NCI-H524 (cell line): ENCODE results near the gene GGA2.
"Not testable (repeated sequence)": the region's sequence is repeated elsewhere in the genome, so short reads cannot be mapped to it uniquely, and the experiment has no call there.

Source experiments
- DNase-seq, 2 experiments: peaks; one replicate each; lab custom pipeline; 2025; lab: John Stamatoyannopoulos, UW

The GGA2 gene, protein sequence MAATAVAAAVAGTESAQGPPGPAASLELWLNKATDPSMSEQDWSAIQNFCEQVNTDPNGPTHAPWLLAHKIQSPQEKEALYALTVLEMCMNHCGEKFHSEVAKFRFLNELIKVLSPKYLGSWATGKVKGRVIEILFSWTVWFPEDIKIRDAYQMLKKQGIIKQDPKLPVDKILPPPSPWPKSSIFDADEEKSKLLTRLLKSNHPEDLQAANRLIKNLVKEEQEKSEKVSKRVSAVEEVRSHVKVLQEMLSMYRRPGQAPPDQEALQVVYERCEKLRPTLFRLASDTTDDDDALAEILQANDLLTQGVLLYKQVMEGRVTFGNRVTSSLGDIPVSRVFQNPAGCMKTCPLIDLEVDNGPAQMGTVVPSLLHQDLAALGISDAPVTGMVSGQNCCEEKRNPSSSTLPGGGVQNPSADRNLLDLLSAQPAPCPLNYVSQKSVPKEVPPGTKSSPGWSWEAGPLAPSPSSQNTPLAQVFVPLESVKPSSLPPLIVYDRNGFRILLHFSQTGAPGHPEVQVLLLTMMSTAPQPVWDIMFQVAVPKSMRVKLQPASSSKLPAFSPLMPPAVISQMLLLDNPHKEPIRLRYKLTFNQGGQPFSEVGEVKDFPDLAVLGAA

DNA sequence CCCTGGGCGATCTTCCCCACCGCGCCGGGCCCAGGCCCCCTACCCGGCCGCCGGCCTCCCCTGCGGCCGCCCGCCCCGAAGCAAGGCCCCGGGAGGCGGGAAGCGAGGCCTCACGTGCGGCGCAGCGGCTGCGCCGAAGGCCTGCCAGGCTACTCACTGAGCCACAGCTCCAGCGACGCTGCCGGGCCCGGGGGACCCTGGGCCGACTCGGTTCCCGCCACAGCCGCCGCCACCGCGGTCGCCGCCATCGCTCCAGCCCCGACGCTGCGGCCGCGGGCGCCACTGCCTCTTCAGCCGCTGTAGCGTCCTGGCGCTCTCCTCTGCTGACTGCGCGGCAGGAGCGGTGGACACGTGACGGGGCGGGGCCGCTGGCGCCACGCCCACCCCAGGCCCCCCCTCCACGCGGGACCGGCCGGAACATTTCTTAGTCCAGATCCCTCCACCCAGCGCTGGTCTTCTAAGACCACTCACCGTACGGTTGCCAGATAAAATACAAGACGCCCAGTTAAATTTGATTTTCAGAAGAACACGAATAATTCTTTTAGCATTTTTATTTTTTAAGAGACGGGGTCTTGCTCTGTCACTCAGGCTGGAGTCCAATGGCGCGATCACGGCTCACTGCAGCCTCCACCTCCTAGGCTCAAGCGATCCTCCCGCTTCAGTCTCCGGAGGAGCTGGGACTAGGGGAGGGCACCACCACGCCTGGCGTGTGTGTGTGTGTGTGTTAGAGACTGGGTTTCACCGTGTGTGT is at the start of gene GGA2:
Gene GGA2 (minus strand): TSS at position 331 of the 751 bp plus-strand sequence. CDS start 83 bp downstream, at position 248.
- peak; percentile 52 to 80 for DNase-seq

- DNase-seq, result peak in 1 of 2 experiments; percentile 18
Observed at GRCh38 chr16:23557779-23558702, 47.7 kb upstream of the GGA2 start.

DNA sequence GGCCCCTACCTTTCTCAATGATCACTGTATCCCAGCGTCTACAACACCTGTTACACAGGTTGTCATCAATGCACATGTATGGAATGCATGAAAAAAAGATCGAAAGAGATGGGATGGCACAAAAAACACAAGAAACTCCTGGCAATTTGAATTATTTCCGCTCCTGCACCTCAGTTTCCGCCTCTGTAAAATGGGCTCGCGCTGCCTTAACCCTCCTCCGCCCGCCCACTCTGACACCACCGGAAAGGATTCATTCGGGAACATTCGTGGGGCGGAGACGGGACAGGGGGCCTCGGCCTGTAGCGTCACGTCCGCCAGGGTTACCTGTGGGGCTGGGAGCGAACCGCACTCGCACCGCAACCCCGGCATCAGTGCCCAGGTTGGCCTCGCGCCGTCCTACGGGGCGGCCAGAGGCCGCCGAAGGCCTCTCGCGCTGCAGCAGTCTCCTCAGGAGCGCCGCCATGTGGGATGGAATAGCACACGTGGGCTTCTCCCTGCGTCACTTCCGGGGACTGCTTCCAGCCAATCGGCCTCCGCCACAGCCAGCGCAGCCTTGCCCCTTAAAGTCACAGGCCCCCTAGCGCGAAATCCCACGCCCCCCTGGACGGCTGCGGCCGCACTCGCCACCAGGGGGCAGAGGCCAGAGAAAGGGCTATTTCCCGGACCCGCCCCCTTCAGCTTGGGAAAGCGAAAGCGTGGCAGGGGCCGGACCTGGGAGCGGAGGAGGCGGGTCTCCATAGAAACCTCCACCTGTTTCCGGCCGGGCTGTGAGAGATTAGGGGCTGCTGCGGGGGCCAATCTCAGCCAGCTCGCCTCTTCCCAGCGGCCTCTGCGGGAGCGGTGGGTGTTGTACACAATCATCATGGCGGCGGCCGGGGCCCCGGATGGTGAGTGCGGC is 46.8 kb upstream of the GGA2 start, which contains the start of the genes EARS2 and UBFD1:
Gene EARS2 (minus strand): TSS at position 470 of the 898 bp plus-strand sequence. CDS start 7 bp downstream, at position 463.
Gene UBFD1 (plus strand): TSS at position 847 of the 898 bp plus-strand sequence. CDS start 16 bp downstream, at position 863.
- DNase-seq, result peak; percentile 99

DNA sequence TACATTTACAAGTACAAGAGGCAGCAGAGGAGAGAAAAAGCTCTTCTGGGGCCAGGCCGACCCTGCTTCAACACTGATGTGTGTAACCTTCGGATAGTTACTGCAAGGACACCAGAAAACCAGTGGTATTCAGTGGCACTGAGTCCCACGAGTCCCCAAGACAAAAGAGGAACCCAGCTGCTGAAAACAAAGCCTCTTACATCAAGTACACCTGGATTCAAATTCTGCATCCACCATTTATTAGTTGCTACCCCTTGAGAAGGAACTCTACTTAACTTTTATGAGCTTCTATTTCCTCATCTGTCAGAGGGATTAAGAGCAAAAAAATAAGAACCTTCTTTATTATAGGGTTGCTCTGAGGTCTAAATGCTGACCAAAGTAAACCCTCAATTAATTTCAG is 44.2 kb upstream of the GGA2 start:
- no peak for DNase-seq

DNA sequence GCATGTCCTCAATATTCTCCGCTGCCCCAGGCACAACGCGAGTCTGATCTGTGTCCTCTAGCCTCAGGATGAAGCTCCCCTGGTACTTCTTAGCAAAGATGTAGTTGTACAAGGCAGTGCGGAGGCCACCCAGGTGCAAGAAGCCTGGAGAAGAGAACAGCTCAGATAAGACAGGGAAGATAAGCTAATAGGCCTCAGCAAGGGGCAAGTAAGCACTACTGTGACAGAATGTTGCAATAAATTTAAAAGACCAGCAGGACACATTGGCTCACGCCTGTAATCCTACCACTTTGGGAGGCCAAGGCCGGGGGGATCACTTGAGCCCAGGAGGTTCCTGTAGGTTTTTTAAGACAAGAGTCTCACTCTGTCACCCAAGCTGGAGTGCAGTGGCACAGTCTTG is 41.9 kb upstream of the GGA2 start:
- DNase-seq, result no peak

- DNase-seq, result no peak
Observed at GRCh38 chr16:23549938-23550337, 39.6 kb upstream of the GGA2 start.

GRCh38 chr16:23544436-23544835 is 34.1 kb upstream of the GGA2 start:
- DNase-seq, result no peak

DNA sequence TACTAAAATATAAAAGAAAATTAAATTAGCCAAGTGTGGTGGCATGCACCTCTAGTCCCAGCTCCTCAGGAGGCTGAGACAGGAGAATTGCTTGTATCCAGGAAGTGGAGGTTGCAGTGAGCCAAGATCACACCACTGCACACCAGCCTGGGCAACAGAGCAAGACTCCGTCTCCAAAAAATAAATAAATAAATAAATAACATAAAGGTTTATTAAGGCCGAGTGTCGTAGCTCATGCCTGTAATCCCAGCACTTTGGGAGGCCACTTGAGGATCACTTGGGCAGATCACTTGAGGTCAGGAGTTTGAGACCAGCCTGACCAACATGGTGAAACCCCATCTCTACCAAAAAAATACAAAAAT is 30.5 kb upstream of the GGA2 start:
- DNase-seq, result not testable (repeated sequence)

DNA sequence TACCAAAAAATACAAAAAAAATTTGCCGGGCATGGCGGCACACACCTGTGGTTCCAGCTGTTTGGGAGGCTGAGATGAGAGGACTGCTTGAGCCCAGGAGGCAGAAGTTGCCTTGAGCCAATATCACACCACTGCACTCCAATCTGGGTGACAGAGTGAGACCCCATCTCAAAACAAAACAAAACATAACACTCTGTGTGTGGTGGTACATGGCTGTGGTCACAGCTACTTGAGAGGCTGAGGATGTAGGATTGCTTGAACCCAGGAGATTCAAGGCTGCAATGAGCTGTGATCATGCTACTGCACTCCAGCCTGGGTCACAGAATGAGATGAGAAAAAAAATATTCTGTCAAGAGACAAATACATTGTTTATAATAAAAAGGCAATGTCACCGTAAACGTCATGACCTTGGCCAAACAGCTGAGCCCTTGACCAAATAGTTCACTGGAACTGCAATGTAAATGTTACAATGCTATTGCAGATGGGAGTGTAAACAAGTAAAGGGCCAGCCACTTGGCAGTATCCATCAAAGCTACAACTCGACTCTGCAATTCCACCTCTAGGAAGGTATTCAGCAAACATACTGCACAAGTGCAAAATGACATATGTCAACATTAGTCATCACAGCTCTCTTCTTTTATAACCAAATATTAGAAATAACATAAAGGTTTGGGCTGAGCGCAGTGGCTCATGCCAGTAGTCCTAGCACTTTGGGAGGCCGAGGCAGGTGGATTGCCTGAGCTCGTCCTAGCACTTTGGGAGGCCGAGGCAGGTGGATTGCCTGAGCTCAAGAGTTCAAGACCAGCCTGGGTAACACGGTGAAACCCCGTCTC is 29.9 kb upstream of the GGA2 start:
- DNase-seq, result no peak

- DNase-seq, result no peak
Observed at GRCh38 chr16:23538919-23539278, 28.6 kb upstream of the GGA2 start.

GRCh38 chr16:23537390-23537789 is 27.1 kb upstream of the GGA2 start:
- DNase-seq, result no peak

DNA sequence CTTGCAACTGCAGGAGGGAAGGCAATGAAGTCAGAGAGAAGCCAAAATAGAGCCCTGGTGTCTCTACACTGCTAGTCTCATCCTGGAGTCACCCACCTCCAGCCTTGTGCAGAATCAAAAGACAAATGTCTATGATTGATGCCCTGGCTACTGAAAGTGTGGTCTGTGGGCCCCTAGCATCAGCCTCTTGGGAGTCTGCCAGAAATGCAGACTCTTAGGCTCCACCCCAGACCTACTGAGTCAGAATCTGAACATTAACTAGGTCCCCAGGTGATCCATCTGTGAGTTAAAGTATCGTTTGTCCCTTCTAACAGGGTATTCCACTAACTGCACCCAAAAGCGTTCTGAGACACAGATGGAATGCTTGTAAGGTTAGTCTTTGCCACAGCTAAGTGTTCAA is 25.6 kb upstream of the GGA2 start:
- DNase-seq, result no peak

DNA sequence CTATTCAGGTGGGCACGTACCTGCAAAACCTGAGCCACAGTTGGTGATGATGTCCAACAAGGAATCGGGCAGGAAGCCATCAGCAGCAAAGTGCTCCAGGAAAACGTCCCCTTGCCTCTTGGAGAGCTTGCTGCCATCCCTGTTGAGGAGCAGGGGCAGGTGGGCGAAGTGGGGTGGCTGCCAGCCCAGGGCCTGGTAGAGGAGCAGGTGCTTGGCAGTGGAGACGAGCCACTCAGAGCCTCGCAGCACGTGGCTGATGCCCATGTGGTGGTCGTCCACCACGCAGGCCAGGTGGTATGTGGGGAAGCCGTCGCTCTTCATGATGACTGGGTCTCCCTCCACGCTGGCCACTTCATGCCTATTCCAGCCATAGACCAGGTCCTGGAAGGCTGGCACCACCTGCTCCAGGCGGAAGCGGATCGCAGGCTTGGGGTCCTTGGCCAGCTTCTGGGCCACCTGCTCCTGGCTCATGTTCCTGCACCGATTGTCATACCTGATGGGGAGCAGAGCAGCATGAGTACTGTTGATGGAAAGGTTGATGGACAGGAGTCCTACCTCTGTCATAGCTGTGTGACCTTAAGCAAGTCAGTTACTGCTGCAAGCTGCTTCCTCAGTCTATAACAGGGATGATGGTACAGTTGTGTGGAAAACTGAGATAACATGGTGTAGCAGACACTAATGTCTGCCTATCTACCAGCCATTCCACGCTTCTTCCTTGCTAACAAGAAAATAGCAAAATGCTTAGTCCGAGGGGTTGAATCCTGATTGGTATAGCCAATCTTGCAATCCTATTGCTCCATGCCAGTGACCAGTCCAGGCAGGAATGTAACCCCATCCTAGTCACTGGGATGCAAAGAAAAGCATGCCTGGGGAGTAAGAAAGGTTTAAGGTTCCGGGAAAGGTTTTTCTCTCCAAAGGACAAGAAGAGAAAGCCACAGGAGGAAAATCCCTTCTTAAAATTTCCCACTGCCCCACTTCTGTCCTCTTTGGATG is 24.9 kb upstream of the GGA2 start:
- no peak for DNase-seq

- DNase-seq, result no peak
Observed at GRCh38 chr16:23532448-23532847, 22.2 kb upstream of the GGA2 start.

- DNase-seq, result no peak
Observed at GRCh38 chr16:23530062-23530461, 19.8 kb upstream of the GGA2 start.

DNA sequence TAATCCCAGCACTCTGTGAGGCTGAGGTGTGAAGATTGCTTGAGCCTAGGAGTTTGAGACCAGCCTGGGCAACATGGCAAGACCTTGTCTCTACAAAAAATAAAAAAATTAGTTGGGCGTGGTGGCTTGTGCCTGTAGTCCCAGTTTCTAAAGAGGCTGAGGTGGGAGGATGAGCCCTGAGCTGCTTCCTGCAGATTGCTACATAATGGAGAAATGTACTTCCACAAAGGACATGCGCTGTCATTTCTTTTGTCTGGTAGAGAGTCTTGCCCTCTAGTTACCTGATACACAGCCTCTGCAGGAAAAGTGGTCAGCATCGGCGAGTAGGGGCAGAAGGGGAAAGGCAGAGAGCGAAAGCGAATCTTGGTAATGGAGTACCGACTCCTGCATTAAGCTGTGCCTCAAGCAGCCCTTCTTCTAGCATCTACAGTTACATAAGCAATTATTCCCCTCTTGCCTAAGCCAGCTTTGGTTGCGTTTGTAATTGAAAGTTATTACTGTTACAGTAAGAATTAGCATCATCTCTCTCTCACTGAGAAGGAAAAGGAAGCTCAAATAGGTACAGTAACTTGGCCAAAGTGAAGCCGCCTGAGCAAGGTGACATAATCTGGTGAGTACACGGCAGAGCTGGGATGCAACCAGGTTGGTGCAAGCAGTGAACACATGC is 18.5 kb upstream of the GGA2 start:
- no peak for DNase-seq

DNA sequence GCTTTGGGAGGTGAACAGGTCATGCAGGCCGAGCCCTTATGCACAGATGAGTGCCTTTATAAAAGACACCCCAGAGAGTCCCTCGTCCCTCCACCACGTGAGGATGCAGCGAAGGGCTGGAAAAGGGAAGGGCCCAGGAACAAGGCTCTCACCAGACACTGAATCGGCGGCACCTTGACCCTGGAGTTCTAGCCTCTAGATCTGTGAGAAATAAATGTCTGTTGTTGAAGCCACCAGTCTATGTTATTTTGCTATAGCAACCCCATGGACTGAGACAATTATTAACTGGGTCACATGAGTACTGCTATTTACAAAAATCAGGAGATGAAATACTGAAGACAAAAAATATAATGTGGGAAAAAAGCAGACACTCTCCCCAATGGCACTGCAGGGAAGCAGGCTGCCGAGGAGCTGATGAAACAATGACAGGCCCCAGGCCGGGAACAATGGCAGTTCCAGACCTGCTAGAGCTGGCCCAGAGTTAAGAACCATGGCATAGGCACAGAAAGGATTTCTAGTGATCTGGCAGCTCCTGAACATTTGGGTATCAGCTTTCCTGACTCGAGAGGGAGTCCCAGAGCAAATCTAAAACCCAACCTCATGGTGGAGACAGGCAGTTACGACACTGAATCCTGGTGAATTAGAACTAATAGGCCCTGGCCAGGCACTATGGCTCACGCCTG is 17.8 kb upstream of the GGA2 start:
- no peak for DNase-seq
